GM21786 (cell line): ENCODE measurements around the gene NR2F6.
"Not testable (repeated sequence)": the region's sequence is repeated elsewhere in the genome, so short reads cannot be mapped to it uniquely, and the experiment has no call there.

Experiments
- ATAC-seq: cut with Tn5 transposase; IDR thresholded peaks from one replicate; pipeline ENCODE4 v1.9.1; 2021; ENCODE audit not compliant: unreplicated experiment

Gene NR2F6

GRCh38 chr19:17245535-17245984, at the start of gene NR2F6:
NR2F6 (minus strand) TSS chr19:17245919; CDS start chr19:17245220, 699 bp downstream.
- ATAC-seq, result no peak

- no peak for ATAC-seq
Observed at GRCh38 chr19:17294051-17294891, 48.6 kb upstream of the NR2F6 start.

- no peak for ATAC-seq
Observed at GRCh38 chr19:17293605-17294004, 47.9 kb upstream of the NR2F6 start.

GRCh38 chr19:17292301-17293074, 46.8 kb upstream of the NR2F6 start:
- ATAC-seq, result peak; percentile 70

GRCh38 chr19:17289489-17289888, 43.8 kb upstream of the NR2F6 start:
- no peak for ATAC-seq

GRCh38 chr19:17286752-17287151, 41.0 kb upstream of the NR2F6 start:
- no peak for ATAC-seq

- ATAC-seq, result no peak
Observed at GRCh38 chr19:17286263-17286662, 40.5 kb upstream of the NR2F6 start.

- no peak for ATAC-seq
Observed at GRCh38 chr19:17285415-17286135, 39.9 kb upstream of the NR2F6 start.

- no peak for ATAC-seq
Observed at GRCh38 chr19:17283504-17283996, 37.8 kb upstream of the NR2F6 start.

GRCh38 chr19:17282488-17283125, 36.9 kb upstream of the NR2F6 start:
- no peak for ATAC-seq

GRCh38 chr19:17281391-17282304, 35.9 kb upstream of the NR2F6 start, which contains the start of gene ANKLE1:
ANKLE1 (plus strand) TSS chr19:17281901; CDS start chr19:17281921, 20 bp downstream.
- no peak for ATAC-seq

- no peak for ATAC-seq
Observed at GRCh38 chr19:17279436-17279835, 33.7 kb upstream of the NR2F6 start.

- ATAC-seq, result no peak
Observed at GRCh38 chr19:17275441-17276175, 29.9 kb upstream of the NR2F6 start.

GRCh38 chr19:17274892-17275291, 29.2 kb upstream of the NR2F6 start:
- not testable (repeated sequence) for ATAC-seq

GRCh38 chr19:17268754-17269153, 23.0 kb upstream of the NR2F6 start:
- no peak for ATAC-seq

GRCh38 chr19:17266975-17267788, 21.5 kb upstream of the NR2F6 start, which contains the start of gene BABAM1:
BABAM1 (plus strand) TSS chr19:17267443; CDS start chr19:17268807, 1,364 bp downstream.
- ATAC-seq, result peak; percentile 84

GRCh38 chr19:17266589-17266974, 20.9 kb upstream of the NR2F6 start:
- ATAC-seq, result no peak

GRCh38 chr19:17266026-17266425, 20.3 kb upstream of the NR2F6 start:
- no peak for ATAC-seq
